GM12892 (cell line): Measurements from ENCODE around the gene FAM120A.

Experiments used
- POLR2A ChIP-seq: IDR thresholded peaks from 2 replicates; pipeline ENCODE4 v1.6.1; 2011; ENCODE audit warnings: low read depth, low read length, control low read depth
- POLR2AphosphoS5 ChIP-seq: IDR thresholded peaks from 2 replicates; pipeline ENCODE4 v1.6.1; 2011; ENCODE audit warnings: low read depth, low read length, control low read depth

DNA sequence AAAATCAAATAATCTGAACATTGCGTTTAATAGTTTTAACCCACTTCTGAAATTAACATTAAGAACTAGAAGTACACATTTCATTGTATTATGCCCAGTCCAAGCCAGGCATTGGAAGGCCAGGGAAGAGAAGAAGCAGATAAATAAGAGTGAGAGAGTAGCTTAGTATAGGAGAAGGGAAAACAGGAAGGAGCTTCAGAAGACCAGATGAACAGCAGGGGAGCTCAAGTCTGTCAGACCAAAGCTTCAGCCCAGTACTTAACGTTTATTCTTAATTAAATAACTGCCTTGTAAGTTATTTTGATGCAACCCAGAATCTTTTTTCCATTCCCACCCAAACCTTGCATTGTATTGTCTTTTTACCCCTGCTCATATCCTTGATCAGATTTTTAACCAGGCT is 13.4 kb downstream of the FAM120A start:
- TF ChIP-seq POLR2A (no peak), POLR2AphosphoS5 (no peak)
